HepG2 (cell line): ENCODE results near the gene TRIM37. TPM values are rescaled to one million over a fixed set of nuclear protein-coding genes. Genes with fewer than 3 reads are reported as not detected.

ENCODE experiments used
- ARID5B ChIP-seq: IDR thresholded peaks from 2 replicates; pipeline ENCODE4 v1.4.0; 2020; ENCODE audit warnings: mild to moderate bottlenecking, missing genetic modification reagents
- FOSL1 ChIP-seq: sonication (generic); formaldehyde crosslinking; IDR thresholded peaks from 2 replicates; pipeline ENCODE4 v1.9.0; 2021; ENCODE audit warnings: missing genetic modification reagents, borderline replicate concordance
- HHEX ChIP-seq: IDR thresholded peaks from 2 replicates; pipeline ENCODE4 v1.6.1; 2016; ENCODE audit warnings: control low read depth
- NONO ChIP-seq, 2 experiments: fragments of 450-650 bp in 1 of 2; sonication (generic) in 1 of 2; formaldehyde crosslinking in 1 of 2; IDR thresholded peaks in 1 of 2; conservative IDR thresholded peaks in 1 of 2; 2 replicates each; pipeline versions ENCODE4 v1.6.1 to v1.8.0; 2017 to 2022; ENCODE audit warnings: mild to moderate bottlenecking in 1 of 2, missing genetic modification reagents in 1 of 2, moderate library complexity in 1 of 2
- RARA ChIP-seq: IDR thresholded peaks from 2 replicates; pipeline ENCODE4 v1.6.1; 2016; ENCODE audit warnings: missing genetic modification reagents, missing compliant biosample characterization
- RXRB ChIP-seq: IDR thresholded peaks from 2 replicates; pipeline ENCODE4 v1.6.1; 2016; ENCODE audit warnings: borderline replicate concordance, missing genetic modification reagents, missing compliant biosample characterization
- U2AF1 ChIP-seq: fragments of 200-400 bp; formaldehyde crosslinking; optimal IDR thresholded peaks from 2 replicates; pipeline ENCODE3; 2017; ENCODE audit warnings: mild to moderate bottlenecking, low read depth, low read length
- ZBTB3 ChIP-seq: sonication (generic); formaldehyde crosslinking; IDR thresholded peaks from 2 replicates; pipeline ENCODE4 v1.4.0; 2020; ENCODE audit warnings: low read depth, mild to moderate bottlenecking, moderate library complexity, missing genetic modification reagents, borderline replicate concordance
- ZBTB43 ChIP-seq: sonication (generic); formaldehyde crosslinking; conservative IDR thresholded peaks from 2 replicates; pipeline ENCODE4 v1.4.0; 2020; ENCODE audit warnings: missing genetic modification reagents
- ZBTB49 ChIP-seq: sonication (generic); formaldehyde crosslinking; IDR thresholded peaks from 2 replicates; pipeline ENCODE4 v1.4.0; 2020; ENCODE audit warnings: missing genetic modification reagents, borderline replicate concordance
- ZFP90 ChIP-seq: sonication (generic); formaldehyde crosslinking; IDR thresholded peaks from 2 replicates; pipeline ENCODE4 v1.8.0; 2022; ENCODE audit warnings: missing genetic modification reagents, mild to moderate bottlenecking, inconsistent platforms, borderline replicate concordance
- ZNF225 ChIP-seq: sonication (generic); formaldehyde crosslinking; IDR thresholded peaks from 2 replicates; pipeline ENCODE4 v1.4.0; 2020; ENCODE audit warnings: mild to moderate bottlenecking, missing genetic modification reagents
- ZNF33B ChIP-seq: sonication (generic); formaldehyde crosslinking; IDR thresholded peaks from 2 replicates; pipeline ENCODE4 v1.5.1; 2020; ENCODE audit warnings: mild to moderate bottlenecking, missing genetic modification reagents
- ZNF607 ChIP-seq: sonication (generic); formaldehyde crosslinking; IDR thresholded peaks from 2 replicates; pipeline ENCODE4 v1.5.1; 2020; ENCODE audit warnings: missing genetic modification reagents, mild to moderate bottlenecking, borderline replicate concordance
- ZNF747 ChIP-seq: sonication (generic); formaldehyde crosslinking; IDR thresholded peaks from 2 replicates; pipeline ENCODE4 v1.8.1; 2023; ENCODE audit warnings: missing genetic modification reagents, mild to moderate bottlenecking, borderline replicate concordance
- ZZZ3 ChIP-seq: sonication (generic); formaldehyde crosslinking; IDR thresholded peaks from 2 replicates; pipeline ENCODE4 v1.4.0; 2020; ENCODE audit warnings: missing genetic modification reagents, mild to moderate bottlenecking, borderline replicate concordance
- polyA plus RNA-seq, 8 experiments: library from polyadenylated mRNA; depleted of rRNA in 3 of 8; stranded (reverse) in 7 of 8; unstranded in 1 of 8; fragments of >200 nt; fragmentation: Illumina TruSeq in 4 of 8; extraction: Trizol in 4 of 8; gene quantifications; 2 replicates each; pipeline versions ENCODE4 v1.2.1 to v1.2.3, GENCODE V29; 2011 to 2016; ENCODE audit warnings: low read depth in 4 of 8, missing spikeins in 1 of 8, mixed read lengths in 1 of 8; ENCODE audit not compliant: insufficient read depth in 1 of 8
- total RNA-seq, 5 experiments: library from RNA; depleted of rRNA; stranded (reverse); fragments of >200 nt; fragmentation: Illumina TruSeq; extraction: Trizol; gene quantifications; 2 replicates each; pipeline ENCODE4 v1.2.3, GENCODE V29; 2016; ENCODE audit warnings: low read depth in 1 of 5
- TF ChIP-seq, protein P1 (sequence below): sonication (generic); formaldehyde crosslinking; IDR thresholded peaks from 2 replicates; pipeline ENCODE4 v1.5.0; 2020; ENCODE audit warnings: missing genetic modification reagents
- TF ChIP-seq, protein P2 (sequence below): sonication (generic); formaldehyde crosslinking; IDR thresholded peaks from 2 replicates; pipeline ENCODE4 v1.4.0; 2020; ENCODE audit warnings: missing genetic modification reagents

TRIM37 gene
- total and polyA plus RNA-seq, 2 of the 13 experiments (the other 11 are each of a cell fraction or from before 2014, with no cell fraction given), result 12.4 to 39.1 TPM

GRCh38 chr17:59155439-59156177 lies 48.9 kb upstream of the TRIM37 start, which contains the start of gene PRR11 (continued):
- no peak for TF ChIP-seq ZNF33B
- TF ChIP-seq ZBTB3 (CRISPR knock-in tag), result no peak
- TF ChIP-seq ZBTB43, result no peak
- TF ChIP-seq ARID5B (CRISPR knock-in tag), result no peak
- TF ChIP-seq ZFP90 (CRISPR knock-in tag), result no peak
- no peak for TF ChIP-seq U2AF1
- TF ChIP-seq ZNF747 (CRISPR knock-in tag), result no peak
- no peak; the same call in 1 of the 2 replicates for TF ChIP-seq RXRB (CRISPR knock-in tag)
- TF ChIP-seq HHEX, result no peak
- TF ChIP-seq ZNF607 (CRISPR knock-in tag), result no peak
- TF ChIP-seq RARA (CRISPR knock-in tag), result no peak
- TF ChIP-seq NONO (IDR thresholded peaks at IDR 0.05), result no peak
- no peak for TF ChIP-seq NONO (CRISPR knock-in tag; conservative IDR thresholded peaks at IDR 0.05)
- TF ChIP-seq, protein P1, sequence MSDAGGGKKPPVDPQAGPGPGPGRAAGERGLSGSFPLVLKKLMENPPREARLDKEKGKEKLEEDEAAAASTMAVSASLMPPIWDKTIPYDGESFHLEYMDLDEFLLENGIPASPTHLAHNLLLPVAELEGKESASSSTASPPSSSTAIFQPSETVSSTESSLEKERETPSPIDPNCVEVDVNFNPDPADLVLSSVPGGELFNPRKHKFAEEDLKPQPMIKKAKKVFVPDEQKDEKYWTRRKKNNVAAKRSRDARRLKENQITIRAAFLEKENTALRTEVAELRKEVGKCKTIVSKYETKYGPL (CRISPR knock-in tag), result no peak
- TF ChIP-seq, protein P2, sequence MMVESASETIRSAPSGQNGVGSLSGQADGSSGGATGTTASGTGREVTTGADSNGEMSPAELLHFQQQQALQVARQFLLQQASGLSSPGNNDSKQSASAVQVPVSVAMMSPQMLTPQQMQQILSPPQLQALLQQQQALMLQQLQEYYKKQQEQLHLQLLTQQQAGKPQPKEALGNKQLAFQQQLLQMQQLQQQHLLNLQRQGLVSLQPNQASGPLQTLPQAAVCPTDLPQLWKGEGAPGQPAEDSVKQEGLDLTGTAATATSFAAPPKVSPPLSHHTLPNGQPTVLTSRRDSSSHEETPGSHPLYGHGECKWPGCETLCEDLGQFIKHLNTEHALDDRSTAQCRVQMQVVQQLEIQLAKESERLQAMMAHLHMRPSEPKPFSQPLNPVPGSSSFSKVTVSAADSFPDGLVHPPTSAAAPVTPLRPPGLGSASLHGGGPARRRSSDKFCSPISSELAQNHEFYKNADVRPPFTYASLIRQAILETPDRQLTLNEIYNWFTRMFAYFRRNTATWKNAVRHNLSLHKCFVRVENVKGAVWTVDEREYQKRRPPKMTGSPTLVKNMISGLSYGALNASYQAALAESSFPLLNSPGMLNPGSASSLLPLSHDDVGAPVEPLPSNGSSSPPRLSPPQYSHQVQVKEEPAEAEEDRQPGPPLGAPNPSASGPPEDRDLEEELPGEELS (CRISPR knock-in tag), result 0 out of 2 replicates have a peak, but pooled peaks have one; percentile 3
- no peak for TF ChIP-seq ZBTB49 (CRISPR knock-in tag)
- no peak for TF ChIP-seq ZZZ3 (CRISPR knock-in tag)
- TF ChIP-seq FOSL1 (CRISPR knock-in tag), result no peak
- no peak for TF ChIP-seq ZNF225 (CRISPR knock-in tag)
